Large intestine (tissue), 3 donors: ENCODE results near the gene GALK1. TPM values are rescaled to one million over a fixed set of nuclear protein-coding genes. Genes with fewer than 3 reads are reported as not detected.

ENCODE experiments used
- DNase-seq, 2 donors: peaks; one replicate each; pipeline versions ENCODE4 v3.0.0 to v3.0.0-alpha.2; 2013
- H3K27ac ChIP-seq: one replicate; pipeline ENCODE4 v1.5.1; 2013; ENCODE audit warnings: low read length
- H3K27me3 ChIP-seq: 2 replicates; pipeline ENCODE4 v1.6.1; 2013; ENCODE audit warnings: low read length; ENCODE audit not compliant: control insufficient read depth, insufficient read depth
- H3K36me3 ChIP-seq: 2 replicates; pipeline ENCODE4 v1.6.1; 2013; ENCODE audit warnings: low read length; ENCODE audit not compliant: control insufficient read depth, insufficient read depth
- H3K4me1 ChIP-seq: one replicate; pipeline ENCODE4 v1.6.1; 2013; ENCODE audit warnings: low read length; ENCODE audit not compliant: control insufficient read depth, insufficient read depth
- H3K4me3 ChIP-seq: one replicate; pipeline ENCODE4 v1.5.1; 2013; ENCODE audit warnings: low read length
- H3K9me3 ChIP-seq: one replicate; pipeline ENCODE4 v1.6.1; 2013; ENCODE audit warnings: mild to moderate bottlenecking, low read depth, low read length, moderate library complexity; ENCODE audit not compliant: control insufficient read depth
- WGBS: methylation state at CpG from one replicate; pipeline ENCODE4 v1.1.5; 2013; ENCODE audit warnings: low lambda C conversion rate; ENCODE audit not compliant: insufficient coverage; 5-methylcytosine and 5-hydroxymethylcytosine counted together
- polyA plus RNA-seq: library from polyadenylated mRNA; unstranded; fragments of 120-200 nt; gene quantifications from one replicate; pipeline ENCODE4 v1.2.1, GENCODE V29; 2013

The GALK1 gene
- polyA plus RNA-seq, 1 donor, result 61.0 TPM

DNA sequence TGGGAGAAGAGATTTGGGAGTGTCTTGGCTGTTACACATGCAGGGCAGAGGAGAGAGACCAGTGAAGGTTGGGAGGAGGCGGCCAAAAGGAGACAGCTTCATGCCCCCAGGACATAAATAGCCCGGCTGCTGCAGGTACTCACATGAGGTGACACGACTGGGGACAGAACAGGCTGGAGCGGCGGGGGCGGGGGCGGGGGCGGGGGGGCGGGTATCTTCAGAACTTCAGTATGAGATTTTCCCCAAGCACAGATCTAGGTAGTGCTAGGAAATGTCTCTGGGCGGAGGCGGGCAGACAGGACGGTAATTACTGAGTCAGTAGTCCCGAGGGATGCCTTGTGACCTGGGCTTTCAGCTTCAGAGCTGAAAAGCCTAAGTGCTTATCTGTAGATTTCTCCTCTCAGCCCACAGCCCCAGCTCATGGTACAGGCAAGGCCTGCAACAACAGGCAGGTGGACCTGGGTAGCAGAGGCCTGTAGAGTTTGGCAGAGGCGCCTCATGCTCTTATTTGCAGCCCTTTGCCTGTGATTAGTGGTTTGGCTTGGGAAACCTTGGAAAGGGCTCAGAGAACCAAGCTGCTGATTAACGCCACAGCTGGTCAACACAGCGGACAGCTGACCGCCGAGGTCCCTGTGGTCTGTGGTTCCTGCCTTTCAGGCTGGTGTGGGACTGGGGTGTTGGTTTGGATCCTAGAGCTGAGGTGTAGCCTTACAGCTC, 44.1 kb upstream of the GALK1 start:
- Histone ChIP-seq H3K9me3 (no peaks in the 10 kb centered on the region), H3K27ac (no peak overlapping the region), H3K27me3 (no peaks in the 10 kb centered on the region), H3K36me3 (peaks cover 45% of the 10 kb centered on the region), H3K4me1 (no peaks in the 10 kb centered on the region), H3K4me3 (no peak overlapping the region)
- no peak for DNase-seq
- no CpG with 5 or more reads among the region's 18 CpGs for WGBS

DNA sequence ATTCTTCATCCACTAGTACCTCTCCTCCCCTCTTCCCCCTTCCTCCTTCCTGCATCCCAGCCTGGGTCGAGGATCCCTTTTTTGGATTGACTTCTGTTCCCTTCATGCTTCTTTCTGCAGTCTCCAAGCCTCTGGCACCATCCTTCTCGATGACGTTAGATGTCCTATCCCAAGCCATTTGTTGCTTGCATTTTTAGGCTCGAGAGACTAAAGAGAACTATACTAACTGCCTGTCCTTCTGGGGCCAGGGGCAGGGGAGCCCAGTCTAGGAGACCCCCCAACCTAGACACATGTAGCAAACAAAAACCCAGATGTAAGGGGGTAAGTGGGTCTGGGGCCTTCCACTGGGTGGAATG, 43.5 kb upstream of the GALK1 start:
- H3K36me3 ChIP-seq, result peaks cover 39% of the 10 kb centered on the region

GRCh38 chr17:75807861-75808260, 42.9 kb upstream of the GALK1 start:
- no peaks in the 10 kb centered on the region for H3K9me3 ChIP-seq
- WGBS, result 86% methylated on average over 1 of the region's 3 CpGs
- peaks cover 33% of the 10 kb centered on the region for H3K36me3 ChIP-seq
- no peak overlapping the region for H3K4me3 ChIP-seq
- H3K4me1 ChIP-seq, result no peaks in the 10 kb centered on the region
- no peaks in the 10 kb centered on the region for H3K27me3 ChIP-seq
- DNase-seq, result no peak
- H3K27ac ChIP-seq, result no peak overlapping the region

More for the DNA sequence above, 43.5 kb upstream of the GALK1 start:
- no peaks in the 10 kb centered on the region for H3K9me3 ChIP-seq
- H3K27ac ChIP-seq, result no peak overlapping the region
- 80% methylated on average over 1 of the region's 4 CpGs for whole genome bisulfite sequencing
- H3K4me3 ChIP-seq, result no peak overlapping the region
- H3K4me1 ChIP-seq, result no peaks in the 10 kb centered on the region
- no peak for DNase-seq
- H3K27me3 ChIP-seq, result no peaks in the 10 kb centered on the region

DNA sequence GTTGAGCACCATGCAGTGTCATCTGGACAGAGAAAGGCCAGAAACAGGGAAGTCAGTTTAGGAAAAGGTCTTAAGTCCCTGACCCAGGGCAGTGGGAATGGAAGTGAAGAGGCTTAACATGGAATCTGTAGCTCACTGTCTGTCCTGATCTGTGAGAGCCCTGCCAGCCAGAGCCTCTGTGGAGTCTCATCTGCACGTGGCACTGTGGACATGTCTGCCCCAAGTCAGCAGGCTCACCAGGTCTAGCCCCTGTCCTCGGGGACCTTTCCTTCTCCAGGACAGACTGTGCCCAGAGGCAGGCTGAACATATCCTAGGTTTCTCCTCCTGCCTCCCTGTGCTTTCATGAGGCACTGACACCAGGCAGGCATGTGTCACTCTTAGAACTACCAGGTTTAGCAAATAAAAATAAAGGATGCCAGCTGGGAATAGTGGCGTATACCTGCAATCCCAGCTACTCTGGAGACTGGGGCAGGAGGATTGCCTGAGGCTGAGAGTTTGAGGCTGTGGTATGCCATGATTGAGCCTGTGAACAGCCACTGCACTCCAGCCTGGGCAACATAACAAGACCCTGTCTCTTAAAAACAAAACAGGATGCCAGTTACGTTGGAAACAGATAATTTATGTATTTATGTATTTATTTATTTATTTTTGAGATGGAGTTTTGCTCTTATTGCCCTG, 42.0 kb upstream of the GALK1 start:
- no peak overlapping the region for H3K4me3 ChIP-seq
- no CpG with 5 or more reads among the region's 4 CpGs for WGBS
- no peaks in the 10 kb centered on the region for H3K27me3 ChIP-seq
- peaks cover 27% of the 10 kb centered on the region for H3K36me3 ChIP-seq
- no peaks in the 10 kb centered on the region for H3K9me3 ChIP-seq
- DNase-seq, result no peak
- H3K4me1 ChIP-seq, result no peaks in the 10 kb centered on the region
- H3K27ac ChIP-seq, result no peak overlapping the region

- no CpG with 5 or more reads among the region's 1 CpG for WGBS
- H3K36me3 ChIP-seq, result peaks cover 18% of the 10 kb centered on the region
- no peak overlapping the region for H3K27ac ChIP-seq
- no peaks in the 10 kb centered on the region for H3K4me1 ChIP-seq
- H3K9me3 ChIP-seq, result no peaks in the 10 kb centered on the region
- DNase-seq, result no peak
- H3K4me3 ChIP-seq, result no peak overlapping the region
- no peaks in the 10 kb centered on the region for H3K27me3 ChIP-seq
Measured at GRCh38 chr17:75803883-75804282, 38.9 kb upstream of the GALK1 start.

DNA sequence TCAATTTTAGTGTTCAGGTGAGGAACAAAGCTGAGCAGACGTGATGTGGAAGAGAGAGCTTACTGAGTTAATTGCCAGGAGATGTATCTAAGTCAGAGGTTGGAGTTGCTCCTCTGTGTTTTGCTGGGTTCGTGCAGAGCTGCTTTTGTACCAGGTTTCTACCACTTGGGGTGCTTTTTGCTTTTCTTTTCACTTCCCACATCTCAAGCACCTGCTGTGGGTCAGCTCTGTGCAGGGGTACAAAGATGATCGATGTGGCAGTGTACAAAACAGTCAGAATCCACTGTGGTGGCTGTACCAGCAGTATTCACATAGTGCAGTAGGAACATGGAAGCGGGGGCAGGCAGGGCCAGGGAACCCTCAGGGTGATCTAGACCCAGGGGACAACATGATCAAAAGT, 34.4 kb upstream of the GALK1 start:
- Histone ChIP-seq H3K9me3 (no peaks in the 10 kb centered on the region), H3K4me3 (no peak overlapping the region), H3K27me3 (no peaks in the 10 kb centered on the region), H3K4me1 (no peaks in the 10 kb centered on the region), H3K27ac (no peak overlapping the region), H3K36me3 (peaks cover 38% of the 10 kb centered on the region)
- DNase-seq, result no peak
- no CpG with 5 or more reads among the region's 4 CpGs for WGBS

- Histone ChIP-seq H3K36me3 (peaks cover 46% of the 10 kb centered on the region), H3K27me3 (no peaks in the 10 kb centered on the region), H3K27ac (no peak overlapping the region), H3K4me3 (no peak overlapping the region), H3K4me1 (no peaks in the 10 kb centered on the region), H3K9me3 (no peaks in the 10 kb centered on the region)
- no CpG with 5 or more reads among the region's 8 CpGs for WGBS
- DNase-seq, result no peak
Measured at GRCh38 chr17:75795820-75796607, 31.0 kb upstream of the GALK1 start.

DNA sequence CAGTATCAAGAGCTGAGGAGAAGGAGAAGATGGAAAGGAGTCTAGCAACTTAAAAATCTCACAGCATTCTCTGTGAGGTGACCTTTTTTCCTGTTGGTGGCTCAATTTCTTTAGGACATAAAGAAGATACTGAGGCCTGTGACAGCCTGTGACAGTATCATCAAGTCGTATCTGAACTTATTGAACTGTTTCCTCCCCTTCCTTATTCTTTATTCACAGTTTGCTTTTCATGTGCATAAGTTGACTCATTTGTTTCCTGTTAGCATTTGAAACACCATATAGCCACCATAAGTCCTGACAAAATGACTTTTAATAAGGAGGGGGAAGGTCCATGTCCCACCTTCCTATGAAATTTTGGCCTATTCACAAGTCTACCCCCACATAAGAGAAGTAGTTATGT, 28.5 kb upstream of the GALK1 start:
- WGBS, result no CpG with 5 or more reads among the region's 1 CpG
- Histone ChIP-seq H3K27ac (no peak overlapping the region), H3K36me3 (peaks cover 31% of the 10 kb centered on the region), H3K27me3 (no peaks in the 10 kb centered on the region), H3K9me3 (no peaks in the 10 kb centered on the region), H3K4me3 (no peak overlapping the region), H3K4me1 (no peaks in the 10 kb centered on the region)
- no peak for DNase-seq

GRCh38 chr17:75791254-75791653, 26.3 kb upstream of the GALK1 start:
- H3K27me3 ChIP-seq, result no peaks in the 10 kb centered on the region
- peaks cover 2% of the 10 kb centered on the region for H3K4me1 ChIP-seq
- no peak for DNase-seq
- H3K36me3 ChIP-seq, result peaks cover 24% of the 10 kb centered on the region
- H3K27ac ChIP-seq, result no peak overlapping the region
- no peak overlapping the region for H3K4me3 ChIP-seq
- WGBS, result 94% methylated on average over 2 of the region's 6 CpGs
- no peaks in the 10 kb centered on the region for H3K9me3 ChIP-seq

DNA sequence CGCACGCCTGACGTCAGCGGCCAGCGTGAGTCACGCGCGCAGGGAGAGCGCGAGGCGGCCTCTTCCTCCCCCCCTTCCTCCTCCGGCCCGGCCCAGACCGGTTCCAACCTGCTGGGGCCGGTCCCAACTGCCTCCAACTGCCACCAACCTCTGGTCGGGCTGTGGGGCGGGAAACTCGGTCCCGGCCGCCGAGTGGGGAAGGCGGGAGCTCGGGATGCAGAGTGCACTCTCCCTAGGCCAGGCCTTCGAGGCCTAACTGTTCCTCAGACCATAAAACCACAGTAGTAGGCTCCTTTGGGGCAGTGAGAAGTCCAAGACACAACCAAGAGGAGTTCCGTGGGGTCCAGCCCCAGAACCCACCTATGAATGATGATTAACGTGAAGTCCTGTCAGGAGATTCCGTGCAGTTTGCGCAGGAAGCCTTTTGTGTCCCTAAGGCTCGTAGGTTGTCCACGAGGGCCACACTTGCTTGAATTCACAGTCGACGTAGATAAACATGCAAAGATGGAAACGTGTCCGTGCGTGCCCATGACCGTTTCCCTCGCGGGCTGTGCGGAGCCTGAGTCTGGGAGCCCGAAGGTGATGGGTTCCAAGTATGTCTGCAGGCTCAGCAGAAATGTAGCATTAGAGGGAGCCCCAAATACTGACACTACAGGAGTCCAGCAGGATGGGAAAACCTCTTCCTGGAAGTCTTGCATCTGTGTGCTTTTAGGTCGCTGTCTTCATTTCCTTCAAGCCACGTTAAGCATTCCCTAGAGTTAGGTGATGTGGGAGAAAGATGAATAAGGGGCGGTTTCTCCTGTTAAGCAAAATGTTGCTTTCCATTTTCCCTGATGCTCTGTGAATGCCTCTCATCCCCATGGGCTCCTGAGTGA, 20.3 kb upstream of the GALK1 start:
- peak; percentile 94 to 97 for DNase-seq
- Histone ChIP-seq H3K4me1 (peaks cover 24% of the 10 kb centered on the region), H3K9me3 (no peaks in the 10 kb centered on the region), H3K36me3 (no peaks in the 10 kb centered on the region), H3K4me3 (peak overlapping the region; percentile 66), H3K27ac (peak overlapping the region; percentile 99), H3K27me3 (no peaks in the 10 kb centered on the region)
- WGBS, result 20% methylated on average over 2 of the region's 43 CpGs
